NB4 (cell line): ENCODE results near the gene EID2.

ENCODE experiments used
- DNase-seq: peaks from one replicate; pipeline ENCODE4 v3.0.0; 2010; ENCODE audit warnings: low read depth
- H3K4me3 ChIP-seq: one replicate; pipeline ENCODE4 v1.5.1; 2011; ENCODE audit warnings: mild to moderate bottlenecking, low read depth, low read length, moderate library complexity
- MYC ChIP-seq: IDR thresholded peaks from 2 replicates; pipeline ENCODE4 v1.6.1; 2011; ENCODE audit warnings: low read depth, low read length
- POLR2A ChIP-seq: IDR thresholded peaks from 2 replicates; pipeline ENCODE4 v1.6.1; 2011; ENCODE audit warnings: mild to moderate bottlenecking; ENCODE audit not compliant: insufficient read length; ENCODE audit errors: extremely low read depth
- TF ChIP-seq, protein P1 (sequence below): IDR thresholded peaks from one replicate; pipeline ENCODE4 v1.5.1; 2012; ENCODE audit warnings: low read depth, low read length
- TF ChIP-seq, protein P2 (sequence below): IDR thresholded peaks from 2 replicates; pipeline ENCODE4 v1.6.1; 2011; ENCODE audit warnings: low read depth, low read length

The EID2 gene

DNA sequence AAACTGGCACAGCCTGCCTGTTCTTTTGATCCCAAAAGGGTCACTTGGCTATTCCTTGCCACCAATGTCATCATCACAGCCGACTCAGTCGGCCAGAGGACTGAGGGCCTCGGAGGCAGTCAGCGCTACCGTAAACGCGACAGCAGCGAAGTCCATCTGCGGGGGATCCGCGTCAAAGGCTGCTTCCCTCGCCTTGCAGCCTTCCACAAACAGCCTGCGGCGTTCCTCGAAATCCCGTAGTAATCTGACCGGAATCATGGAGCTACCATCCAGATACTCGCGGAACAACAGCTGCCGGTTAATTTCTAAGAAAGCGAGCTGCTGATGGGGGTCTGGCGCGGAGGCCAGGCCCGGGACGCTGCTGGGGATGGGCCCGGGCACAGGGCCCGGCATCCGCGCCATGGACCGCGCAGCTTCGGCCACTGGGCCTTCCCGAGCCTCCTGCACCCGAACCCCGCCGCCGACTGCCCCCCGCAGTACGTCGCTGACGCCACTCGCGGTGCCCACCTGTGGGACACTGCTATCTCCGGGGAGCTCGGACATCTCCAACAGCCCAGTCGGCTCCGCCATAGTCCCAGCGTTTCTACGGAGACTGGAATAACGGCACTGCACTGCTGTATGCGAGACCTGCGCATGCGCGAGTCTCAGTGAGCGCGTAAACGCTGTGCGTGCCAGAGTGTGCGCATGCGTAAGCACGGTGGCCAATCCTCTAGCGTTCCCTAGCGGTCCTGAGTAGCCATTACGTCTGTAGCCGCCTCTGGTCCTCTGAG lies 7.5 kb downstream of the EID2 start, which contains the start of gene EID2B:
Gene EID2B, minus strand, starts transcription at position 620 of the 770 bp plus-strand sequence. Its CDS starts 50 bp downstream, at position 570.
- peak within 1 kb of the TSS; percentile 84 for H3K4me3 ChIP-seq
- TF ChIP-seq POLR2A (peak; percentile 58), MYC (0 out of 2 replicates have a peak, but pooled peaks have one; percentile 44)
- TF ChIP-seq, protein P1, sequence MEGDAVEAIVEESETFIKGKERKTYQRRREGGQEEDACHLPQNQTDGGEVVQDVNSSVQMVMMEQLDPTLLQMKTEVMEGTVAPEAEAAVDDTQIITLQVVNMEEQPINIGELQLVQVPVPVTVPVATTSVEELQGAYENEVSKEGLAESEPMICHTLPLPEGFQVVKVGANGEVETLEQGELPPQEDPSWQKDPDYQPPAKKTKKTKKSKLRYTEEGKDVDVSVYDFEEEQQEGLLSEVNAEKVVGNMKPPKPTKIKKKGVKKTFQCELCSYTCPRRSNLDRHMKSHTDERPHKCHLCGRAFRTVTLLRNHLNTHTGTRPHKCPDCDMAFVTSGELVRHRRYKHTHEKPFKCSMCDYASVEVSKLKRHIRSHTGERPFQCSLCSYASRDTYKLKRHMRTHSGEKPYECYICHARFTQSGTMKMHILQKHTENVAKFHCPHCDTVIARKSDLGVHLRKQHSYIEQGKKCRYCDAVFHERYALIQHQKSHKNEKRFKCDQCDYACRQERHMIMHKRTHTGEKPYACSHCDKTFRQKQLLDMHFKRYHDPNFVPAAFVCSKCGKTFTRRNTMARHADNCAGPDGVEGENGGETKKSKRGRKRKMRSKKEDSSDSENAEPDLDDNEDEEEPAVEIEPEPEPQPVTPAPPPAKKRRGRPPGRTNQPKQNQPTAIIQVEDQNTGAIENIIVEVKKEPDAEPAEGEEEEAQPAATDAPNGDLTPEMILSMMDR = peak; percentile 76
- TF ChIP-seq, protein P2, sequence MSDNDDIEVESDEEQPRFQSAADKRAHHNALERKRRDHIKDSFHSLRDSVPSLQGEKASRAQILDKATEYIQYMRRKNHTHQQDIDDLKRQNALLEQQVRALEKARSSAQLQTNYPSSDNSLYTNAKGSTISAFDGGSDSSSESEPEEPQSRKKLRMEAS = no peak
- DNase-seq = peak; percentile 90

DNA sequence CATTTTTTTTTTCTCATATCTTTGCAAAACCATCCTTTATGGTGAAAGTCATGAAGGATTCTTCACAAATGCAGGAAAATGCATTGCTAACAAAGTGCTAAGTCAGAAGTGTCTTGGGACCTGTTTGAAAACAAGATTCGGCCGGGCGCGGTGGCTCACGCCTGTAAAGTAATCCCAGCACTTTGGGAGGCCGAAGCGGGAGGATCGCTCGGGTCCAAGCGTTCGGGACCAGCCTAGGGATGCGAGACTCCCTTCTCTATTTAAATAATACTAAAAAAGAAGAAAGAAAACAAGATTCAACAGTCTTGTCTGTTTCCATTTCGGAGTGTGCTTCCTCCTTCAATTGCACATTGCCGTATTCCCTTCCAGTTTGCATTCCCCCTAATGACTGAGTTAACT lies 8.1 kb downstream of the EID2 start:
- peak overlapping the region; percentile 84 for H3K4me3 ChIP-seq
- DNase-seq = no peak
- TF ChIP-seq, protein P1 = no peak
- TF ChIP-seq POLR2A = no peak
- TF ChIP-seq, protein P2 = no peak
- no peak for TF ChIP-seq MYC

DNA sequence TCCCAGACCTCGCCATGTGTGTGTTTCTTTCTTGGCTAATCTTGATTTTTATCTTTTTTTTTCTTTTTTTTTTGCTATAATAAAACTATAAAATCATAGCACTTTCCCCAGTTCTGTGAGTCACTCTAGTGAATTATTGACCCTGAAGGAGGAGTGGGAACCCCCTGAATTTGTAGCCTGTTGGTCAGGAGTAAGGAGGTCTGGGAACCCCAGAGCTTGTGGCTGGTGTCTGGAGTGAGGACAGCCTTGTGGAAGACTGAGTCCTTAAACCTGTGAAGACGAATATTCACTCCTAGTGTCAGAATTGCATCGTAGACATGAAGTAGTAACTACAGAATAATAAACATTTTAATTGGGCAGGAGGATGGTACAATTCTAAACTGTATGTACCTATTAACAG lies 14.8 kb downstream of the EID2 start:
- H3K4me3 ChIP-seq = no peak overlapping the region
- no peak for DNase-seq
- TF ChIP-seq, protein P1 = no peak

DNA sequence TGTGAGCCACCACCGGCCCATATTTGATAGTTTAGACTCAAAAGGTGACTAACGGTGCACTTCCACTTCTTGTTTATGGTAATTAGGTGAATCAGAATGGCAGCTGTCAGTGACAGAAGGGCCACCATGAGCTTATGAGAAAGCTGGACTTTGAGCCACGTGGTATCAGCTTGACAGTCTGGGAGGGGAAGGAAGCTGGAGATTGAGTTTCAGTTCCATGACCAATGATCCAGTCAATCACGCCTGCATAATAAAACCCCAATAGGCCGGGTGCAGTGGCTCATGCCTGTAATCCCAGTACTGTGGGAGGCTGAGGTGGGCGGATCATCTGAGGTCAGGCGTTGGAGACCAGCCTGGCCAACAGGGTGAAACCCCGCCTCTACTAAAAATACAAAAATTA lies 15.5 kb downstream of the EID2 start:
- TF ChIP-seq MYC = no peak
- TF ChIP-seq, protein P2 = no peak
- TF ChIP-seq POLR2A = no peak
- TF ChIP-seq, protein P1 = no peak
- no peak overlapping the region for H3K4me3 ChIP-seq
- DNase-seq = no peak

DNA sequence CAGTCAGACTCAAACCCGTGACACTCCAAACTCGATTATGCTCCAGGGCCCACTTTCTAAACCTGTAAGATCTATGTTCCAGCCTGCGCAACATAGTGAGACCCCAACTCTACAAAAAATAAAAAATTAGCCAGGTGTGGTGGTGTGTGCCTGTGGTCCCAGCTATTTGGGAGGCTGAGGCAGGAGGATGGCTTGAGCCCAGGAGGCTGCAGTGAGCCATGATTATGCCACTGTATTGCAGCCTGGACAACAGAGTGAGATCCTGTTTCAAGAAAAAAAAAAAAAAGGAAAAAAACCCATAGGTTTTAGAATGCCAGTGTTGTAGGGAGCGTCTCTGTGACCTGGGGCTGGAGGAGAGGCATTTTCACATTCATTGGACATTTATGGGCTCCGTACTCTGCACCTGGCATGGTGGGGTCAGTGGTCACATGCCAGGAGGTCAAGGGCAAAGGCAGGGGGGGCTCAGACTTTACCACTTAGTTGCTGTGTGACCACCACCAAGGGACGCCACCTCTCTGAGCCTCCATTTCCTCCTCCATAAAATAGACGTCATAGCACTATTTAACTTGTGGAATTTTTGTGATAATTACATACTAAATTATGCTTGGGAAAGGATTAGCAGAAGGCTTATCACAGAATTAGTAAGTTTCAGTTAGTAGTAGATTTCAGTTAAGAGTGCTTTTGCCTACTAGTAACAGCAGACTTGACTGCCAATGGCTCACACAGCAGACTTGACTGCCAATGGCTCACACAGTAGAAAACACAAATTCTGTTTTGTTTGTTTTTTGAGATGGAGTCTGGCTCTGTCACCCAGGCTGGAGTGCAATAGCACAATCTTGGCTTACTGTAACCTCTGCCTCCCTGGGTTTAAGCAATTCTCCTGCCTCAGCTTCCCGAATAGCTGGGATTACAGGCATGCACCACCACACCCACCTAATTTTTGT lies 19.1 kb downstream of the EID2 start:
- TF ChIP-seq, protein P2 = no peak
- TF ChIP-seq MYC (no peak), POLR2A (no peak)
- TF ChIP-seq, protein P1 = no peak
- DNase-seq = no peak
- H3K4me3 ChIP-seq = no peak overlapping the region
